ENCODE measurements around the gene NDUFV3.
"Not testable (repeated sequence)": the region's sequence is repeated elsewhere in the genome, so short reads cannot be mapped to it uniquely, and the experiment has no call there.

Gene NDUFV3

GRCh38 chr21:42929969-42930368, 36.9 kb downstream of the NDUFV3 start:
- DNase-seq (ENCODE audit: low spot score): no peak
- no peak for TF ChIP-seq CTCF (IDR thresholded peaks at IDR 0.05; ENCODE audit: extremely low read depth, insufficient read depth, missing control alignments)
- in situ Hi-C loops (cut with MboI; ENCODE audit: low pct_unique_long_range_greater_than_20kb, low sequenced_read_pairs, unreplicated experiment): no loop called here

- no peak for TF ChIP-seq CTCF (IDR thresholded peaks at IDR 0.05; ENCODE audit: extremely low read depth, insufficient read depth, missing control alignments)
- in situ Hi-C loops (cut with MboI; ENCODE audit: low pct_unique_long_range_greater_than_20kb, low sequenced_read_pairs, unreplicated experiment): no loop called here
- no peak for DNase-seq (ENCODE audit: low spot score)
Observed at GRCh38 chr21:42931560-42932235, 38.6 kb downstream of the NDUFV3 start.

- in situ Hi-C loops (cut with MboI; ENCODE audit: low pct_unique_long_range_greater_than_20kb, low sequenced_read_pairs, unreplicated experiment); DNase-seq (ENCODE audit: low spot score): not testable (repeated sequence)
Observed at GRCh38 chr21:42932378-42933136, 39.4 kb downstream of the NDUFV3 start.

- DNase-seq (ENCODE audit: low spot score); in situ Hi-C loops (cut with MboI; ENCODE audit: low pct_unique_long_range_greater_than_20kb, low sequenced_read_pairs, unreplicated experiment): not testable (repeated sequence)
Observed at GRCh38 chr21:42933137-42933970, 40.2 kb downstream of the NDUFV3 start.

GRCh38 chr21:42933973-42934372, 40.9 kb downstream of the NDUFV3 start:
- DNase-seq (ENCODE audit: low spot score); in situ Hi-C loops (cut with MboI; ENCODE audit: low pct_unique_long_range_greater_than_20kb, low sequenced_read_pairs, unreplicated experiment): not testable (repeated sequence)

GRCh38 chr21:42936360-42936759, 43.3 kb downstream of the NDUFV3 start:
- in situ Hi-C loops (cut with MboI; ENCODE audit: low pct_unique_long_range_greater_than_20kb, low sequenced_read_pairs, unreplicated experiment); DNase-seq (ENCODE audit: low spot score): not testable (repeated sequence)

GRCh38 chr21:42937034-42937940, 44.2 kb downstream of the NDUFV3 start:
- not testable (repeated sequence) for DNase-seq (ENCODE audit: low spot score)

GRCh38 chr21:42937960-42938605, 45.0 kb downstream of the NDUFV3 start:
- DNase-seq (ENCODE audit: low spot score): no peak
- in situ Hi-C loops (cut with MboI; ENCODE audit: low pct_unique_long_range_greater_than_20kb, low sequenced_read_pairs, unreplicated experiment): no loop called here
- TF ChIP-seq CTCF (IDR thresholded peaks at IDR 0.05; ENCODE audit: extremely low read depth, insufficient read depth, missing control alignments): no peak

More at GRCh38 chr21:42937034-42937940, 44.2 kb downstream of the NDUFV3 start:
- in situ Hi-C loops (cut with MboI; ENCODE audit: low pct_unique_long_range_greater_than_20kb, low sequenced_read_pairs, unreplicated experiment): not testable (repeated sequence)

GRCh38 chr21:42938606-42938995, 45.5 kb downstream of the NDUFV3 start:
- in situ Hi-C loops (cut with MboI; ENCODE audit: low pct_unique_long_range_greater_than_20kb, low sequenced_read_pairs, unreplicated experiment); DNase-seq (ENCODE audit: low spot score): not testable (repeated sequence)
